ENCODE measurements around the gene GABRG3.

DNA sequence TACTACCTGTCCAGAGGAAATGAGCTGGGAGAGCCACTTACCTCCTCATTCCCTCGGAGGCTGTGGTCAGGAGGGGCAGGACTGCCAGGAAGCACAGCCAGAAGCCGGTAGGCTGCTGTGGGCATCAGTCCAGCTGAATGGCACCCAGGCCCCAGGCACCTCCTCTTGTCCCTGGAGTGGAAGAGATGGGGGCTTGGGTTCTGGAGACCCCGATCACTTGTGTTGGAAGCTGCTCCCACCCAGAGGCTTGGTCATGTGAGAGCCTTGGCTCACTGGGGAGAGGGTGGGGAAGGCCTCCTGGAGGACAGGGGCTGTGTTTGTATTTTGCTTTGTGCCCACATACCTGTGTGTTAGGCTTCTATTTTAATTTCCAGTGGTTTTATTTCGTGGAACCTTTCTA is 261.9 kb downstream of the GABRG3 start:
- TF ChIP-seq SUZ12 (IDR thresholded peaks at IDR 0.05; ENCODE audit: extremely low read depth, insufficient read depth, insufficient read length) (no peak), ZNF274 (IDR thresholded peaks at IDR 0.05; ENCODE audit: low read depth, low read length) (no peak)
